ENCODE measurements around the gene AGRP.

The AGRP gene

DNA sequence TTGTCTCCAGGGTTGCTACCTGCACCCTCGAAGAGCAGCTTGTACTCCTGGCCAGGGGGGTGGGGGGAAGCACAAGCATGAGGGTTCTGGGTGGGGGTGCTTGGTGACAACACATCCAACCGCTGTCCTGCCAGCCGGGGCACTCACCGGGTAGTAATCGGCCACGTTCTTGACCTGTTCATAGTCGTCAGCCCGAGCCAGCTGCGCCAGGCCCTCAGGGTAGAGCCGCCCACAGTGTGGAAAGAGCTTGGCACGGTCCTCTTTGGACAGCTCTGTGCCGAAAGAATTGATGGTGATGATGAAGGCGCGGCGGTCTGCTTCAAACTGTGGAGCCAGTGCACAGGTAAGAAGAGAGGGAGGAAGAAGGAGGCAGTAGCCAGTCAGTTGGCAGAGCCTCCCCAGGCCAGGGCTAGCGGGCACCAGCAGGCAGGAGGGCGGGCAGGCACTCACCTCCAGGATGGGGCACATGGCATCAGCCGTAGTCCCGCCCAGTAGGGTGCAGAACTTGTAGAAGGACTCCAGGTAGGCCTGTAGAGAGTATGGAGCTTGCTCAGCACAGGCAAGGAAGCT is 44.4 kb downstream of the AGRP start:
- Histone ChIP-seq H3K4me1 (ENCODE audit: control insufficient read depth, insufficient read depth, low read length, poor library complexity, severe bottlenecking) (no peaks in the 10 kb centered on the region), H3K27ac (ENCODE audit: insufficient read depth, low read length, poor library complexity, severe bottlenecking) (no peak overlapping the region), H3K4me3 (ENCODE audit: insufficient read depth, low read depth, low read length, poor library complexity, severe bottlenecking) (no peak overlapping the region), H3K9me3 (ENCODE audit: control insufficient read depth, low read length) (no peaks in the 10 kb centered on the region), H3K27me3 (replicated peaks; ENCODE audit: control insufficient read depth, insufficient read depth, low read length, poor library complexity, severe bottlenecking) (no peaks in the 10 kb centered on the region), H3K36me3 (ENCODE audit: control insufficient read depth, insufficient read depth, low read length) (peaks cover 46% of the 10 kb centered on the region)
- no peak for DNase-seq

DNA sequence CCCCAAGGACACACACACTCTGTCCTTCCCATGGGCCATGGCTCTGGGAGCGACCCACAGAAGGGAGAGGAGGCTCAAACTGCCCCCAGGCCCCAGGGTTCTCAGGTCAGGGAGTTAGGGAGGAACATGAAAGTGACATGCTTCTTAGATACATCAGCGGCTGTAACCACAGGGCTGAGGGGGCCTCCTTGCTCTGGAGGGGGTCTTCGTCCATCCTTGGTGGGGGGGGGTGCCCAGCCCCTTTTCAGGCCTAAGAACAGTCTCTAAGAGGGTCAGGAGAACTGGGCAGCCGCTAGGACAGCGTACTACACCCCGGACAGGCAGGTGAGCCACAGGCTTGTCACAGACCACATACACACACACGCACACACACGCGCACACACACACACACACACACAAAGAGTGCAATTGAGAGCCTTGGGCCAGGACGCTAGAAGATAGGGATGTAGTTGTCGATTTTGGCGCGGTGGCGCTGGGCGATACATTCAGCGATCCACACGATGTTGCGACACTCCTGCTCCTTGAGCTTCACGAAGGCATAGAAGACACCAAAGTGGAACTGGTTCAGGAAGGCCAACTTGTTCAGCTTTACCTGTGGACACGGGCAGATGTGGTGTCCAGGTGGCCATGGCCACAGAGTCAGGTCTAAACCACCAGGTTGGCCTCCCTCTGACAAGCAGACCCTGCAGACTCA is 45.1 kb downstream of the AGRP start:
- no peaks in the 10 kb centered on the region for H3K9me3 ChIP-seq (ENCODE audit: control insufficient read depth, low read length)
- DNase-seq = no peak
- H3K4me1 ChIP-seq (ENCODE audit: control insufficient read depth, insufficient read depth, low read length, poor library complexity, severe bottlenecking) = no peaks in the 10 kb centered on the region
- no peak overlapping the region for H3K4me3 ChIP-seq (ENCODE audit: insufficient read depth, low read depth, low read length, poor library complexity, severe bottlenecking)
- no peaks in the 10 kb centered on the region for H3K27me3 ChIP-seq (replicated peaks; ENCODE audit: control insufficient read depth, insufficient read depth, low read length, poor library complexity, severe bottlenecking)
- H3K27ac ChIP-seq (ENCODE audit: insufficient read depth, low read length, poor library complexity, severe bottlenecking) = no peak overlapping the region
- H3K36me3 ChIP-seq (ENCODE audit: control insufficient read depth, insufficient read depth, low read length) = peaks cover 40% of the 10 kb centered on the region

GRCh38 chr16:67437513-67437912 is 45.8 kb downstream of the AGRP start:
- Histone ChIP-seq H3K27ac (ENCODE audit: insufficient read depth, low read length, poor library complexity, severe bottlenecking) (no peak overlapping the region), H3K36me3 (ENCODE audit: control insufficient read depth, insufficient read depth, low read length) (peaks cover 33% of the 10 kb centered on the region), H3K27me3 (replicated peaks; ENCODE audit: control insufficient read depth, insufficient read depth, low read length, poor library complexity, severe bottlenecking) (no peaks in the 10 kb centered on the region), H3K4me1 (ENCODE audit: control insufficient read depth, insufficient read depth, low read length, poor library complexity, severe bottlenecking) (no peaks in the 10 kb centered on the region), H3K4me3 (ENCODE audit: insufficient read depth, low read depth, low read length, poor library complexity, severe bottlenecking) (no peak overlapping the region), H3K9me3 (ENCODE audit: control insufficient read depth, low read length) (no peaks in the 10 kb centered on the region)
- DNase-seq = no peak

GRCh38 chr16:67436640-67437193 is 46.6 kb downstream of the AGRP start:
- Histone ChIP-seq H3K4me1 (ENCODE audit: control insufficient read depth, insufficient read depth, low read length, poor library complexity, severe bottlenecking) (no peaks in the 10 kb centered on the region), H3K4me3 (ENCODE audit: insufficient read depth, low read depth, low read length, poor library complexity, severe bottlenecking) (no peak overlapping the region), H3K27ac (ENCODE audit: insufficient read depth, low read length, poor library complexity, severe bottlenecking) (no peak overlapping the region), H3K27me3 (replicated peaks; ENCODE audit: control insufficient read depth, insufficient read depth, low read length, poor library complexity, severe bottlenecking) (no peaks in the 10 kb centered on the region), H3K36me3 (ENCODE audit: control insufficient read depth, insufficient read depth, low read length) (peaks cover 32% of the 10 kb centered on the region), H3K9me3 (ENCODE audit: control insufficient read depth, low read length) (no peaks in the 10 kb centered on the region)
- DNase-seq = no peak

- Histone ChIP-seq H3K4me3 (ENCODE audit: insufficient read depth, low read depth, low read length, poor library complexity, severe bottlenecking) (no peak overlapping the region), H3K27me3 (replicated peaks; ENCODE audit: control insufficient read depth, insufficient read depth, low read length, poor library complexity, severe bottlenecking) (no peaks in the 10 kb centered on the region), H3K36me3 (ENCODE audit: control insufficient read depth, insufficient read depth, low read length) (peaks cover 27% of the 10 kb centered on the region), H3K27ac (ENCODE audit: insufficient read depth, low read length, poor library complexity, severe bottlenecking) (no peak overlapping the region), H3K4me1 (ENCODE audit: control insufficient read depth, insufficient read depth, low read length, poor library complexity, severe bottlenecking) (no peaks in the 10 kb centered on the region), H3K9me3 (ENCODE audit: control insufficient read depth, low read length) (no peaks in the 10 kb centered on the region)
- DNase-seq = no peak
Observed at GRCh38 chr16:67435758-67436164, 47.6 kb downstream of the AGRP start.

DNA sequence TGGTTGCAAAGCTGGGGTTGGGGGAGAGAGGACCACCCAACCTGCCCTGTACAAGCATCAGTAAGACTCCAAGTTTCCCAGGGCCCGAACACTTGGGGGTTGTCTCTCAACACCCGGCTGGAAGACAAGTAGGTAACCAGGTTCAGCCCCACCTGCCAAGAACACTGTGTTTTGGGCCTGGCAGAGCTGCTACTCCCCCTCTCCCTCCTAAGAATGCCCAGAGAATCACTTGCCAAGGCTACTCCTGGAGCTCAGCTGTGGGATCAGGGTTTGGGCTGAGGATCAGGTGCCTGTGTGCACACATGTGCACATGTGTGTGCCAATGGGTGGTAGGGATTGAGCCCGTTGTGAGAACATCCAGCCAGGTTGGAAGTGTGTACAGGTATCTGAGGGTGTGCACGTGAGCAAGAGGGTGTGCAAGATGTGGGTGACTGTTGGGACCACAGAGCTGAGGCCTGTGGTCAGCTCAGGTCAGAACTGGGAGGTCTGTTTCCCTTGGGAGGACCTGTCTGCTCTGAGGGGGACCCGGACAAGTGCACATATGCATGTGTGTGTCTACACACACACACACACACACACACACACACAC is 50.1 kb downstream of the AGRP start:
- DNase-seq = no peak
- no peak overlapping the region for H3K27ac ChIP-seq (ENCODE audit: insufficient read depth, low read length, poor library complexity, severe bottlenecking)
- no peak overlapping the region for H3K4me3 ChIP-seq (ENCODE audit: insufficient read depth, low read depth, low read length, poor library complexity, severe bottlenecking)
- H3K27me3 ChIP-seq (replicated peaks; ENCODE audit: control insufficient read depth, insufficient read depth, low read length, poor library complexity, severe bottlenecking) = peaks cover 23% of the 10 kb centered on the region
- H3K4me1 ChIP-seq (ENCODE audit: control insufficient read depth, insufficient read depth, low read length, poor library complexity, severe bottlenecking) = peaks cover 6% of the 10 kb centered on the region
- peaks cover 7% of the 10 kb centered on the region for H3K36me3 ChIP-seq (ENCODE audit: control insufficient read depth, insufficient read depth, low read length)
- no peaks in the 10 kb centered on the region for H3K9me3 ChIP-seq (ENCODE audit: control insufficient read depth, low read length)
